GM23338 (cell line): ENCODE measurements around the gene POM121L2. TPM values are rescaled to one million over a fixed set of nuclear protein-coding genes. Genes with fewer than 3 reads are reported as not detected.

ENCODE experiments used
- ATAC-seq: fragments of 200-7000 bp; cut with Tn5 transposase; 3 replicates; pipeline ENCODE4 v1.9.1; 2020
- DNase-seq: peaks from one replicate; pipeline ENCODE4 v3.0.0-alpha.2; 2015; ENCODE audit warnings: low spot score
- H2AFZ ChIP-seq: fragments of 200-600 bp; sonication (generic); 2 replicates; pipeline ENCODE4 v1.8.0; 2016; ENCODE audit warnings: antibody characterized with exemption, mild to moderate bottlenecking, moderate library complexity
- H3F3A ChIP-seq: fragments of 200-600 bp; sonication (generic); replicated peaks from 2 replicates; pipeline ENCODE4 v1.8.0; 2017; ENCODE audit warnings: antibody characterized with exemption, mixed run types, low read depth
- H3K27ac ChIP-seq: fragments of 200-600 bp; sonication (generic); 2 replicates; pipeline ENCODE4 v1.6.1; 2016; ENCODE audit warnings: low read depth
- H3K27me3 ChIP-seq: fragments of 200-600 bp; sonication (generic); 2 replicates; pipeline ENCODE4 v1.8.0; 2016; ENCODE audit warnings: mild to moderate bottlenecking, mixed run types, moderate library complexity; ENCODE audit not compliant: insufficient read depth
- H3K36me3 ChIP-seq: fragments of 200-600 bp; sonication (generic); 2 replicates; pipeline ENCODE4 v1.8.0; 2016; ENCODE audit warnings: mild to moderate bottlenecking; ENCODE audit not compliant: insufficient read depth
- H3K4me1 ChIP-seq: fragments of 200-600 bp; sonication (generic); 2 replicates; pipeline ENCODE4 v1.8.0; 2016; ENCODE audit warnings: mild to moderate bottlenecking, moderate library complexity; ENCODE audit not compliant: insufficient read depth
- H3K4me2 ChIP-seq: fragments of 200-600 bp; sonication (generic); 2 replicates; pipeline ENCODE4 v1.7.1; 2017; ENCODE audit warnings: mixed run types
- H3K4me3 ChIP-seq: fragments of 200-600 bp; sonication (generic); 2 replicates; pipeline ENCODE4 v1.6.1; 2016; ENCODE audit warnings: mixed run types
- H3K79me2 ChIP-seq: fragments of 200-600 bp; sonication (generic); replicated peaks from 2 replicates; pipeline ENCODE4 v1.8.0; 2017; ENCODE audit warnings: mild to moderate bottlenecking; ENCODE audit not compliant: insufficient read depth
- H3K9me2 ChIP-seq: fragments of 200-600 bp; sonication (generic); 2 replicates; pipeline ENCODE4 v1.8.0; 2017; ENCODE audit not compliant: insufficient read depth
- H4K20me1 ChIP-seq: fragments of 200-600 bp; sonication (generic); replicated peaks from 2 replicates; pipeline ENCODE4 v1.8.0; 2017; ENCODE audit warnings: mild to moderate bottlenecking; ENCODE audit not compliant: insufficient read depth
- H3K27ac Mint-ChIP-seq: 2 replicates; pipeline ENCODE4 v1.8.0; 2020; ENCODE audit warnings: inconsistent platforms, mild to moderate bottlenecking, moderate library complexity, mixed read lengths
- H3K27me3 Mint-ChIP-seq: 3 replicates; pipeline ENCODE4 v1.8.0; 2022; ENCODE audit warnings: low read depth, mild to moderate bottlenecking, moderate library complexity, mixed read lengths, inconsistent platforms; ENCODE audit not compliant: insufficient read depth, poor library complexity
- H3K36me3 Mint-ChIP-seq: 3 replicates; pipeline ENCODE4 v1.8.0; 2021; ENCODE audit warnings: low read depth, mild to moderate bottlenecking, inconsistent platforms, moderate library complexity, mixed read lengths
- H3K4me1 Mint-ChIP-seq: 3 replicates; pipeline ENCODE4 v1.8.0; 2020; ENCODE audit warnings: mild to moderate bottlenecking, inconsistent platforms, mixed read lengths
- H3K4me3 Mint-ChIP-seq: 3 replicates; pipeline ENCODE4 v1.8.0; 2021; ENCODE audit warnings: moderate library complexity, mild to moderate bottlenecking, inconsistent platforms, mixed read lengths
- H3K9me3 Mint-ChIP-seq: 3 replicates; pipeline ENCODE4 v1.8.0; 2020; ENCODE audit warnings: moderate library complexity, mild to moderate bottlenecking, inconsistent platforms, mixed read lengths
- CREB1 ChIP-seq: fragments of 250-450 bp; sonication (Bioruptor Pico); IDR thresholded peaks from 2 replicates; pipeline ENCODE4 v1.5.0; 2020; ENCODE audit warnings: low read depth, mild to moderate bottlenecking, moderate library complexity
- CTCF ChIP-seq, 2 experiments: fragments of 200-600 bp in 1 of 2; sonication (generic) in 1 of 2; conservative IDR thresholded peaks; 2 replicates each; pipeline versions ENCODE4 v1.5.1 to v1.6.1; 2016 to 2017; ENCODE audit warnings: antibody characterized with exemption in 2 of 2, low read depth in 2 of 2, mild to moderate bottlenecking in 2 of 2, moderate library complexity in 1 of 2
- EZH2 ChIP-seq: fragments of 200-600 bp; sonication (generic); IDR thresholded peaks from one replicate; pipeline ENCODE4 v1.8.0; 2017; ENCODE audit warnings: antibody characterized with exemption, mild to moderate bottlenecking, low read depth; ENCODE audit not compliant: unreplicated experiment
- EZH2phosphoT487 ChIP-seq: fragments of 200-600 bp; sonication (generic); IDR thresholded peaks from one replicate; pipeline ENCODE4 v1.8.1; 2018; ENCODE audit warnings: antibody characterized with exemption; ENCODE audit not compliant: unreplicated experiment
- JUNB ChIP-seq: IDR thresholded peaks from one replicate; pipeline ENCODE4 v1.6.1; 2016; ENCODE audit warnings: antibody characterized with exemption; ENCODE audit not compliant: unreplicated experiment
- NANOG ChIP-seq: IDR thresholded peaks from 2 replicates; pipeline ENCODE4 v1.6.1; 2016; ENCODE audit warnings: antibody characterized with exemption, borderline replicate concordance
- POLR2AphosphoS5 ChIP-seq: IDR thresholded peaks from 2 replicates; pipeline ENCODE4 v1.6.1; 2016; ENCODE audit warnings: antibody characterized with exemption, low read depth
- STAT1 ChIP-seq: IDR thresholded peaks from one replicate; pipeline ENCODE4 v1.6.1; 2016; ENCODE audit warnings: antibody characterized with exemption; ENCODE audit not compliant: unreplicated experiment
- ZNF114 ChIP-seq: fragments of 250-450 bp; sonication (Bioruptor Pico); IDR thresholded peaks from 2 replicates; pipeline ENCODE4 v1.5.0; 2020; ENCODE audit warnings: mild to moderate bottlenecking, moderate library complexity
- ZNF331 ChIP-seq: fragments of 250-450 bp; sonication (Bioruptor Pico); IDR thresholded peaks from 2 replicates; pipeline ENCODE4 v1.5.0; 2020; ENCODE audit warnings: low read depth, mild to moderate bottlenecking, moderate library complexity
- ZNF462 ChIP-seq: fragments of 250-450 bp; sonication (Bioruptor Pico); IDR thresholded peaks from 2 replicates; pipeline ENCODE4 v1.5.0; 2020; ENCODE audit warnings: mild to moderate bottlenecking, moderate library complexity
- polyA plus RNA-seq: library from polyadenylated mRNA; unstranded; fragments of >200 nt; fragmentation: Nextera tagmentation; extraction: Ambion mirVana; gene quantifications from 2 replicates; pipeline ENCODE4 v1.2.1, GENCODE V29; 2016
- total RNA-seq: library from RNA; depleted of rRNA; stranded (reverse); fragments of >200 nt; shearing (Covaris generic); gene quantifications from 2 replicates; pipeline ENCODE4 v1.2.3, GENCODE V29; 2014
- TF ChIP-seq, protein P1 (sequence below): IDR thresholded peaks from 2 replicates; pipeline ENCODE4 v1.6.1; 2016; ENCODE audit warnings: antibody characterized with exemption
- TF ChIP-seq, protein P2 (sequence below): IDR thresholded peaks from one replicate; pipeline ENCODE4 v1.6.1; 2018; ENCODE audit warnings: antibody characterized with exemption; ENCODE audit not compliant: unreplicated experiment

Gene POM121L2
- total and polyA plus RNA-seq, 2 experiments from 2014 or later, result 0.07 to 0.13 TPM

DNA sequence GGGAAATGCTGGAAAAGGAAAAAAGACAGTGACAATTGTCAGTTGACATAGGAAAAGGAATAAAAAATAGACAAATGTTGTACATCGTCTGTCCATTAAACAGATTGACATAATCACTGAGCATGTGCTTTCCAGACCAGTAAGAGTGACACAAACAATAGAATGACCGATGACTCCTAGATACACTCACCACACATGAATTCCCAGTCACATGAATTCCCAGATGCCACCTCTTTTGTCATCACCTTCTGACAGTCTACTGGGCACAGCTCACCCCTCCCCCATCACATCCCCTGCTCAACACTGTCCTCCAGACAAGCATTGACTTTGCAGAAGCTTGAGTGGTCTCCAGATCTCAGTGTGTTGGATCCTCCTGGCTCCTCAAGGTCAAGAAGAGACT is 25.9 kb downstream of the POM121L2 start:
- Histone ChIP-seq H3K4me1 (peaks cover 17% of the 10 kb centered on the region), H3K27ac (no peak overlapping the region), H3K36me3 (no peaks in the 10 kb centered on the region), H3K4me2 (no peak overlapping the region), H3F3A (no peaks in the 10 kb centered on the region; the same call in none of the 2 replicates), H2AFZ (no peak overlapping the region), H4K20me1 (no peaks in the 10 kb centered on the region), H3K4me3 (no peak overlapping the region), H3K79me2 (no peaks in the 10 kb centered on the region), H3K27me3 (peaks cover 53% of the 10 kb centered on the region), H3K9me2 (no peaks in the 10 kb centered on the region)
- H3K4me1 Mint-ChIP-seq, result peaks cover 26% of the 10 kb centered on the region
- H3K27me3 Mint-ChIP-seq, result peaks cover 85% of the 10 kb centered on the region
- H3K4me3 Mint-ChIP-seq, result no peak overlapping the region; the same call in 2 of the 3 replicates
- no peaks in the 10 kb centered on the region for H3K36me3 Mint-ChIP-seq
- no peak overlapping the region for H3K27ac Mint-ChIP-seq
- DNase-seq (no peak), ATAC-seq (no peak)
- 0 out of 3 replicates have a peak, but pooled peaks cover 7% of the 10 kb centered on the region for H3K9me3 Mint-ChIP-seq
- TF ChIP-seq STAT1 (no peak), CTCF (conservative IDR thresholded peaks at IDR 0.05; ENCODE audit: low read depth in 2 of 2) (no peak), POLR2AphosphoS5 (no peak), ZNF114 (CRISPR knock-in tag) (no peak), ZNF462 (CRISPR knock-in tag) (no peak), ZNF331 (no peak), NANOG (no peak), CREB1 (no peak), EZH2phosphoT487 (no peak), EZH2 (no peak), JUNB (no peak)
- TF ChIP-seq, protein P1, sequence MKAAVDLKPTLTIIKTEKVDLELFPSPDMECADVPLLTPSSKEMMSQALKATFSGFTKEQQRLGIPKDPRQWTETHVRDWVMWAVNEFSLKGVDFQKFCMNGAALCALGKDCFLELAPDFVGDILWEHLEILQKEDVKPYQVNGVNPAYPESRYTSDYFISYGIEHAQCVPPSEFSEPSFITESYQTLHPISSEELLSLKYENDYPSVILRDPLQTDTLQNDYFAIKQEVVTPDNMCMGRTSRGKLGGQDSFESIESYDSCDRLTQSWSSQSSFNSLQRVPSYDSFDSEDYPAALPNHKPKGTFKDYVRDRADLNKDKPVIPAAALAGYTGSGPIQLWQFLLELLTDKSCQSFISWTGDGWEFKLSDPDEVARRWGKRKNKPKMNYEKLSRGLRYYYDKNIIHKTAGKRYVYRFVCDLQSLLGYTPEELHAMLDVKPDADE, result no peak
- TF ChIP-seq, protein P2, sequence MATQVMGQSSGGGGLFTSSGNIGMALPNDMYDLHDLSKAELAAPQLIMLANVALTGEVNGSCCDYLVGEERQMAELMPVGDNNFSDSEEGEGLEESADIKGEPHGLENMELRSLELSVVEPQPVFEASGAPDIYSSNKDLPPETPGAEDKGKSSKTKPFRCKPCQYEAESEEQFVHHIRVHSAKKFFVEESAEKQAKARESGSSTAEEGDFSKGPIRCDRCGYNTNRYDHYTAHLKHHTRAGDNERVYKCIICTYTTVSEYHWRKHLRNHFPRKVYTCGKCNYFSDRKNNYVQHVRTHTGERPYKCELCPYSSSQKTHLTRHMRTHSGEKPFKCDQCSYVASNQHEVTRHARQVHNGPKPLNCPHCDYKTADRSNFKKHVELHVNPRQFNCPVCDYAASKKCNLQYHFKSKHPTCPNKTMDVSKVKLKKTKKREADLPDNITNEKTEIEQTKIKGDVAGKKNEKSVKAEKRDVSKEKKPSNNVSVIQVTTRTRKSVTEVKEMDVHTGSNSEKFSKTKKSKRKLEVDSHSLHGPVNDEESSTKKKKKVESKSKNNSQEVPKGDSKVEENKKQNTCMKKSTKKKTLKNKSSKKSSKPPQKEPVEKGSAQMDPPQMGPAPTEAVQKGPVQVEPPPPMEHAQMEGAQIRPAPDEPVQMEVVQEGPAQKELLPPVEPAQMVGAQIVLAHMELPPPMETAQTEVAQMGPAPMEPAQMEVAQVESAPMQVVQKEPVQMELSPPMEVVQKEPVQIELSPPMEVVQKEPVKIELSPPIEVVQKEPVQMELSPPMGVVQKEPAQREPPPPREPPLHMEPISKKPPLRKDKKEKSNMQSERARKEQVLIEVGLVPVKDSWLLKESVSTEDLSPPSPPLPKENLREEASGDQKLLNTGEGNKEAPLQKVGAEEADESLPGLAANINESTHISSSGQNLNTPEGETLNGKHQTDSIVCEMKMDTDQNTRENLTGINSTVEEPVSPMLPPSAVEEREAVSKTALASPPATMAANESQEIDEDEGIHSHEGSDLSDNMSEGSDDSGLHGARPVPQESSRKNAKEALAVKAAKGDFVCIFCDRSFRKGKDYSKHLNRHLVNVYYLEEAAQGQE, result no peak
